Measurements from ENCODE around the gene CBL.

The CBL gene

GRCh38 chr11:119309953-119310681 is 104.0 kb downstream of the CBL start:
- no peak for DNase-seq (ENCODE audit: low spot score)
- no peak for TF ChIP-seq CTCF (IDR thresholded peaks at IDR 0.05)
- peak overlapping the region; percentile 95 for H3K4me3 ChIP-seq
- H3K27ac ChIP-seq, result peak overlapping the region; percentile 95 to 99

GRCh38 chr11:119310682-119311052 is 104.5 kb downstream of the CBL start:
- peak overlapping the region; percentile 95 for H3K4me3 ChIP-seq
- TF ChIP-seq CTCF (IDR thresholded peaks at IDR 0.05), result no peak
- H3K27ac ChIP-seq, result peak overlapping the region; percentile 95 to 99
- DNase-seq (ENCODE audit: low spot score), result no peak

- H3K27ac ChIP-seq, result peak overlapping the region; percentile 95 to 99
- no peak for TF ChIP-seq CTCF (IDR thresholded peaks at IDR 0.05)
- H3K4me3 ChIP-seq, result peak overlapping the region; percentile 95
- DNase-seq (ENCODE audit: low spot score), result no peak
Measured at GRCh38 chr11:119314726-119315125, 108.6 kb downstream of the CBL start.

- peak overlapping the region; percentile 95 for H3K4me3 ChIP-seq
- H3K27ac ChIP-seq, result peak overlapping the region; percentile 95 to 99
- no peak for DNase-seq (ENCODE audit: low spot score)
- no peak for TF ChIP-seq CTCF (IDR thresholded peaks at IDR 0.05)
Measured at GRCh38 chr11:119315131-119316015, 109.2 kb downstream of the CBL start.

GRCh38 chr11:119316016-119316728 is 110.0 kb downstream of the CBL start:
- DNase-seq (ENCODE audit: low spot score), result peak; percentile 94
- Histone ChIP-seq H3K4me3 (peak overlapping the region; percentile 95), H3K27ac (peak overlapping the region; percentile 95 to 99)
- no peak for TF ChIP-seq CTCF (IDR thresholded peaks at IDR 0.05)

GRCh38 chr11:119316729-119317591 is 110.8 kb downstream of the CBL start, which contains the start of gene MCAM:
Gene MCAM, minus strand, starts transcription at chr11:119317130. Its CDS starts 29 bp downstream, at chr11:119317101.
- no peak for TF ChIP-seq CTCF (IDR thresholded peaks at IDR 0.05)
- Histone ChIP-seq H3K27ac (peak within 1 kb of the TSS; percentile 95 to 99), H3K4me3 (peak within 1 kb of the TSS; percentile 95)
- DNase-seq (ENCODE audit: low spot score), result peak; percentile 95

Measured in coronary artery (tissue), 2 donors.